ENCODE measurements around the gene HACD4. TPM values are rescaled to one million over a fixed set of nuclear protein-coding genes. Genes with fewer than 3 reads are reported as not detected.

Gene HACD4
- total RNA-seq, 2 experiments from 2014 or later, result 4.0 to 4.1 TPM

DNA sequence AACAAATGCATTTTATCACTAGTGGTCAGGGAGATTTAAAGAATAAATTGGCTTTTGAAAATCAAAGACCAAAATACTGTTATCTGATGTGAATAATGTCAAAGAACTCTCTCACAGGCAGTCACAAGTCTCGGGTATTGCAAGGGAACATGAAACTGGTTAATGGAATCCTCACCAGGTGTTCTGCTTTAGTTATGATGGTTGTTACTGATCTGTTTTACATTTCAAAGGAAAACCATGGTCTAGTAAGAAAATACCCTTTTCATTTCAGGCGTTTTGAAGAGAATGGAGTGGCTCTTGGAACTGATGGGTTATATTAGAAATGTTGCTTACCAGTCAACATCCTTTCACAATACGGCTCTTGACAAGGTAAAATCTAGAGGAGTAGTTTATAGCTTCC is 43.4 kb downstream of the HACD4 start:
- H3K4me1 Mint-ChIP-seq (ENCODE audit: low read depth), result no peaks in the 10 kb centered on the region
- POLR2A ChIA-PET, result no interaction called here
- CTCF ChIA-PET, result interaction anchor here (0.7 kb wide), 1 partner anchor 122 kb away, joined by 3 read pairs; no protein-coding TSS in a partner anchor

DNA sequence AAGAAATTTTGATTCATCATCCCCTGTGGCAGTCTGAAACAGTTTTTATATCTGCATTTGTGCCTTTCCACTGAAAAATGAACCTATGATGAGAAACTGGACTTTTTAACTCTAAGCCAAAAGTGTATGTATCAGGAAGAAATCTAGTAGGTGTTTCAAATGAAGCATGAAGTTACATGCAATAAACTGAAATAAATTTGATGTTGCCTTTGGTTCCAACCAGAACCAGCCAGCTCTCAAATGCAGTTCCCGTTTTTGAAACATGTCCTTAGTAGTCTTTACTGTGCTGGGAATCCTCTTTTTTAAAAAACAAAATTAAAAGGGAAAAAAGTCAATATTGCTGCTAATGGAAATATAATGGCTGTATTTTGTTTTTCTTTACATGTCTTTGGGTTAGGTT is 43.9 kb downstream of the HACD4 start:
- TF ChIP-seq, protein P1, sequence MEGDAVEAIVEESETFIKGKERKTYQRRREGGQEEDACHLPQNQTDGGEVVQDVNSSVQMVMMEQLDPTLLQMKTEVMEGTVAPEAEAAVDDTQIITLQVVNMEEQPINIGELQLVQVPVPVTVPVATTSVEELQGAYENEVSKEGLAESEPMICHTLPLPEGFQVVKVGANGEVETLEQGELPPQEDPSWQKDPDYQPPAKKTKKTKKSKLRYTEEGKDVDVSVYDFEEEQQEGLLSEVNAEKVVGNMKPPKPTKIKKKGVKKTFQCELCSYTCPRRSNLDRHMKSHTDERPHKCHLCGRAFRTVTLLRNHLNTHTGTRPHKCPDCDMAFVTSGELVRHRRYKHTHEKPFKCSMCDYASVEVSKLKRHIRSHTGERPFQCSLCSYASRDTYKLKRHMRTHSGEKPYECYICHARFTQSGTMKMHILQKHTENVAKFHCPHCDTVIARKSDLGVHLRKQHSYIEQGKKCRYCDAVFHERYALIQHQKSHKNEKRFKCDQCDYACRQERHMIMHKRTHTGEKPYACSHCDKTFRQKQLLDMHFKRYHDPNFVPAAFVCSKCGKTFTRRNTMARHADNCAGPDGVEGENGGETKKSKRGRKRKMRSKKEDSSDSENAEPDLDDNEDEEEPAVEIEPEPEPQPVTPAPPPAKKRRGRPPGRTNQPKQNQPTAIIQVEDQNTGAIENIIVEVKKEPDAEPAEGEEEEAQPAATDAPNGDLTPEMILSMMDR (IDR thresholded peaks at IDR 0.05), result no peak
- H3K9me3 Mint-ChIP-seq, result no peaks in the 10 kb centered on the region
- intact Hi-C loops (cut with micrococcal nuclease), result no loop called here
- ChIA-PET POLR2A (no interaction called here), CTCF (no interaction called here)
- H3K36me3 Mint-ChIP-seq (ENCODE audit: low read depth), result peaks cover 38% of the 10 kb centered on the region
- no peaks in the 10 kb centered on the region for H3K4me1 Mint-ChIP-seq (ENCODE audit: low read depth)
- H3K4me3 Mint-ChIP-seq, result no peak overlapping the region
- no peak for ATAC-seq
- no peak overlapping the region for H3K27ac Mint-ChIP-seq
- H3K27me3 Mint-ChIP-seq, result no peaks in the 10 kb centered on the region
- DNase-seq, result no peak

More for the DNA sequence above, 43.4 kb downstream of the HACD4 start:
- no peaks in the 10 kb centered on the region for H3K9me3 Mint-ChIP-seq
- no peak overlapping the region for H3K4me3 Mint-ChIP-seq
- no peak for ATAC-seq
- peaks cover 39% of the 10 kb centered on the region for H3K36me3 Mint-ChIP-seq (ENCODE audit: low read depth)
- intact Hi-C loops (cut with micrococcal nuclease), result no loop called here
- no peak for DNase-seq
- no peaks in the 10 kb centered on the region for H3K27me3 Mint-ChIP-seq
- no peak overlapping the region for H3K27ac Mint-ChIP-seq
- TF ChIP-seq, protein P1 (IDR thresholded peaks at IDR 0.05), result no peak

DNA sequence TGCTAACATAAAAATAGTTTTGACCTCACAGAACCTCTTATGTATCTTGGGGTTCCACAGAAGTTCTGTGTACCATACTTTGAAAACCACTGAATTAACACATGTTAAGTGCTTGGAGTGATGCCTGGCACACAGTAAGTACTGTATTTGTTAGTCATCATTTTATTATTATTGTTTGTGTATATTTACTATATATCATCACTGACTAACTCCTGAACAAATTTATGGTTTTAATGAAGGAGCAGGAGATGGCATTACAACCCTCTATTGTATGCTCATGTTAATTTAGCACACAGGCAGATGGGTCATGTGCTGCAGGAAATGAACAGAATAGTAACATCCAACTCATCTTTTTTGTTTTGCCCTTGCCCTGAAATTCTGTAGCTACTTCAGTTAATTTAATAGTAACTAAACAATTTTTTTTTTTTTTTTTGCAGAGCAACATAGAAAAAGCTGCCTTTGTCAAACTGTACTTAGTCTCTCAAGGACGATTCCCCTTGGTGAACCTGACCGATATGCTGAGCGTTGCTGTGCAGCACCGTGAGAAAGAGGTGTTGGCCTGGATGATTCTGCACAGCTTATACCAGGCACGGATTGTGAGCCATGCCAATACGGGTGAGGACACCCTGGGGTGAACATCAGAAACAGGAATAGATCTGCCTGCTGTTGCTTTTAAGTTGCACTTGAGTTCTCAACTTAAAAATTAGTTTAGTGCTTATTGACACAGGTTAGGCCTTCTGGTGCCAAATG is 45.4 kb downstream of the HACD4 start:
- H3K27ac Mint-ChIP-seq, result no peak overlapping the region
- H3K36me3 Mint-ChIP-seq (ENCODE audit: low read depth), result peaks cover 41% of the 10 kb centered on the region
- H3K27me3 Mint-ChIP-seq, result no peaks in the 10 kb centered on the region
- no peak for ATAC-seq
- ChIA-PET CTCF (interaction anchor here (1.0 kb wide), 1 partner anchor 125 kb away, joined by 3 read pairs; no protein-coding TSS in a partner anchor), POLR2A (no interaction called here)
- H3K4me1 Mint-ChIP-seq (ENCODE audit: low read depth), result no peaks in the 10 kb centered on the region
- TF ChIP-seq, protein P1 (IDR thresholded peaks at IDR 0.05), result no peak
- no peak for DNase-seq
- intact Hi-C loops (cut with micrococcal nuclease), result no loop called here
- H3K4me3 Mint-ChIP-seq, result no peak overlapping the region
- H3K9me3 Mint-ChIP-seq, result no peaks in the 10 kb centered on the region

DNA sequence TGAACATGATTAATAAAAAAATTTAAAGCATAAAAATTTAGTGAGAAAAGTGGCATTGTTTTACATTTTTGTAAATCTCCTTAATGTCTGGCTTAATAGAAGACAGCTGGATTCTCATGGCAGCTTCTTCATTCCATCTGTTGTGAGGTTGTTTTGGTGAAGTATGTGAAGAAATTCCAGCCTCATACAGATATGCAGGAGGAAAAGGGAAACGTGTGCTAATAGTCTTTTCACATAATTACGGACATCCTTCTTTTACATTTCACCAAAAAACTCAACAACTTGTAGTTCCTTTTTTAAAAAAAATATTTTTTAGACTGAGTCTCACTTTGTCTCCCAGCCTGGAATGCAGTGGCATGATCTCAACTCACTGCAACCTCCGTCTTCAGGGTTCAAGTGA is 46.9 kb downstream of the HACD4 start:
- Mint-ChIP-seq H3K27ac (no peak overlapping the region), H3K27me3 (no peaks in the 10 kb centered on the region), H3K9me3 (no peaks in the 10 kb centered on the region), H3K4me1 (ENCODE audit: low read depth) (peaks cover 2% of the 10 kb centered on the region), H3K4me3 (no peak overlapping the region), H3K36me3 (ENCODE audit: low read depth) (peaks cover 30% of the 10 kb centered on the region)
- ATAC-seq (no peak), DNase-seq (no peak)
- ChIA-PET CTCF (no interaction called here), POLR2A (no interaction called here)
- intact Hi-C loops (cut with micrococcal nuclease), result no loop called here
- TF ChIP-seq, protein P1 (IDR thresholded peaks at IDR 0.05), result no peak

DNA sequence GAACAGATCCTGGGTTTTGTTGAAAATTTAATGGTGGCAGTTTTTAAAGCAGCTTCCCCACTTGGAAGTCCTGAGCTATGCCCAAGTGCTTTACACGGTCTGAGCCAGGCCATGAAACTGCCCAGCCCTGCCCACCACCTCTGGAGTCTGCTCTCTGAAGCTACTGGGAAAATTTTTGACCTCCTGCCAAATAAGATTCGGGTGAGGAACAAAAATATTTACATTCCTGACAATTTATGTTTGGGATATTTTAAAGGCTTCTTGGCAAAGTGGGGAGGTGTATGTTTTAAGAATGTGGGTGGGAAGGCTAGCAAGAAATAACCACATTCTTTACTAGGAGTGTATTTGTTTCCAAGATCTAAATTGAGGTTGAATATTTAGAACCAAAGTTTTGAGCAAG is 50.0 kb downstream of the HACD4 start:
- DNase-seq (no peak), ATAC-seq (no peak)
- CTCF ChIA-PET, result interaction anchor here (0.7 to 1.4 kb wide), 3 partner anchors 41 to 626 kb away, joined by 3 to 6 read pairs (median 3); no protein-coding TSS in a partner anchor
- POLR2A ChIA-PET, result no interaction called here
- intact Hi-C loops (cut with micrococcal nuclease), result no loop called here
- Mint-ChIP-seq H3K27me3 (no peaks in the 10 kb centered on the region), H3K4me1 (ENCODE audit: low read depth) (peaks cover 2% of the 10 kb centered on the region), H3K36me3 (ENCODE audit: low read depth) (peaks cover 30% of the 10 kb centered on the region), H3K4me3 (no peak overlapping the region), H3K9me3 (no peaks in the 10 kb centered on the region), H3K27ac (no peak overlapping the region)
- TF ChIP-seq, protein P1 (IDR thresholded peaks at IDR 0.05), result no peak

Data from activated CD8-positive, alpha-beta T cell treated with anti-CD3 and anti-CD28 coated beads for 36 hours (primary cell).